Psoas muscle (tissue), 8 donors: ENCODE data around the gene PTPRCAP. TPM values are rescaled to one million over a fixed set of nuclear protein-coding genes. Genes with fewer than 3 reads are reported as not detected.
"Not testable (repeated sequence)": the region's sequence is repeated elsewhere in the genome, so short reads cannot be mapped to it uniquely, and the experiment has no call there.

Source experiments
- ATAC-seq, 4 donors: fragments of 200-7000 bp; cut with Tn5 transposase; one replicate each; pipeline ENCODE4 v1.9.1; 2020; ENCODE audit warnings: moderate library complexity in 3 of 4, mild to moderate bottlenecking in 2 of 4
- DNase-seq, 2 donors: peaks; one replicate each; pipeline ENCODE4 v3.0.0-alpha.2; 2020
- H3K27ac ChIP-seq: fragments of 200-600 bp; one replicate; pipeline ENCODE4 v1.8.0; 2022
- H3K27me3 ChIP-seq, 3 donors: fragments of 200-600 bp in 1 of 3; one replicate each; pipeline versions ENCODE4 v1.6.1 to v1.8.0; 2013 to 2022; ENCODE audit warnings: low read length in 2 of 3, mild to moderate bottlenecking in 2 of 3, moderate library complexity in 1 of 3; ENCODE audit not compliant: insufficient read depth in 3 of 3
- H3K36me3 ChIP-seq, 2 donors: fragments of 200-600 bp in 1 of 2; one replicate each; pipeline versions ENCODE4 v1.6.1 to v1.8.0; 2013 to 2022; ENCODE audit warnings: low read depth in 1 of 2, mild to moderate bottlenecking in 1 of 2, moderate library complexity in 1 of 2; ENCODE audit not compliant: insufficient read depth in 1 of 2
- H3K4me1 ChIP-seq: fragments of 200-600 bp; one replicate; pipeline ENCODE4 v1.8.0; 2022
- H3K4me3 ChIP-seq: fragments of 200-600 bp; one replicate; pipeline ENCODE4 v1.8.0; 2022; ENCODE audit warnings: mild to moderate bottlenecking
- H3K9me3 ChIP-seq: fragments of 200-600 bp; one replicate; pipeline ENCODE4 v1.8.0; 2022
- WGBS, 3 donors: extraction: QIAGEN DNeasy Blood & Tissue Kit; methylation state at CpG; one replicate each; pipeline versions ENCODE4 v1.1.6 to v1.1.7; 2013; 5-methylcytosine and 5-hydroxymethylcytosine counted together
- intact Hi-C, 2 donors: fragments of 100-400 bp; cut with DNase I; formaldehyde crosslinking; loops; one replicate each; pipeline versions ENCODE4 v1.11.0 to v1.14.2; 2022
- polyA plus RNA-seq, 3 donors: library from polyadenylated mRNA; stranded (reverse); fragments of 200-250 nt; gene quantifications; one replicate each; pipeline ENCODE4 v1.2.3, GENCODE V29; 2013
- total RNA-seq, 4 donors: library from RNA; stranded (reverse); fragmentation: NEBNext Ultra II Directional in 2 of 4; extraction: Animal tissue kit (Norgen Biotek cat#: 25700) in 2 of 4; gene quantifications; one replicate each; pipeline versions ENCODE4 v1.2.1 to v1.2.4, GENCODE V29; 2021 to 2023
- TF ChIP-seq, protein P1 (sequence below): fragments of 200-600 bp; IDR thresholded peaks from one replicate; pipeline ENCODE4 v1.8.0; 2022; ENCODE audit warnings: antibody characterized with exemption
- donor health status: healthy with polysubstance abuse.
- donor health status: DM: no; HTN: no; CAD: no; lungs with moderate emphysema.
- donor health status: Bipolar disorder and iron deficiency.
- donor health status: healthy.
- donor health status: DM: yes; HTN: yes; CAD: no.
- donor health status: DM: no; HTN: no; CAD: no.
- donor health status: DM: no; HTN: no; CAD: no.
- donor health status: DM: yes; HTN: yes; CAD: no.

The PTPRCAP gene
- total and polyA plus RNA-seq, 7 donors = 0.25 to 1.4 (median 1.0) TPM

DNA sequence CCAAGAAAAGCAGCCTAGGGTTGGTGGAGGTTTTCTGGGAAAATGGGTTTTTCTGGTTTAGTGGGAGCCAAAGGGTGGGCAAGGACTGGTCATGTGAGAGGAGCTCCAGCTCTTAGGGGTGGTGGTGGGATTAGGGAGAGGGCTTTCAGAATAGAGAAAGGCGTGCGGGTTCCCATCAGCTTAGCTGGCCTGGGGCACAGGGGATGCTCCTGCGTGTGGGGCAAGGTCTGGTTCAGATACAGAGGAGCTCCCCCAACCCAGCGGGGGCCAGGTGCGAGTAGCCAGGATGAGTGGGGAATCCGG is 30.9 kb upstream of the PTPRCAP start:
- Histone ChIP-seq H3K9me3 (no peaks in the 10 kb centered on the region), H3K36me3 (peaks cover 0 to 5% of the 10 kb centered on the region in 2 donors), H3K27ac (peak overlapping the region; percentile 85), H3K27me3 (no peaks in the 10 kb centered on the region), H3K4me3 (peak overlapping the region; percentile 98), H3K4me1 (peaks cover 20% of the 10 kb centered on the region)
- ATAC-seq (no peak), DNase-seq (no peak)
- WGBS, 3 donors = 2 to 3% (median 3%) methylated on average over 5 to 6 of the region's 6 CpGs
- intact Hi-C loops = loop anchor here (5.0 kb wide), 3 partner anchors 39 to 66 kb away; partner anchors contain the start of genes PPP1CA (in 2 of the 2), RPS6KB2 (in 2 of the 2), TBC1D10C (in 2 of the 2) and CDK2AP2 (in 1 of the 2)
- TF ChIP-seq, protein P1, sequence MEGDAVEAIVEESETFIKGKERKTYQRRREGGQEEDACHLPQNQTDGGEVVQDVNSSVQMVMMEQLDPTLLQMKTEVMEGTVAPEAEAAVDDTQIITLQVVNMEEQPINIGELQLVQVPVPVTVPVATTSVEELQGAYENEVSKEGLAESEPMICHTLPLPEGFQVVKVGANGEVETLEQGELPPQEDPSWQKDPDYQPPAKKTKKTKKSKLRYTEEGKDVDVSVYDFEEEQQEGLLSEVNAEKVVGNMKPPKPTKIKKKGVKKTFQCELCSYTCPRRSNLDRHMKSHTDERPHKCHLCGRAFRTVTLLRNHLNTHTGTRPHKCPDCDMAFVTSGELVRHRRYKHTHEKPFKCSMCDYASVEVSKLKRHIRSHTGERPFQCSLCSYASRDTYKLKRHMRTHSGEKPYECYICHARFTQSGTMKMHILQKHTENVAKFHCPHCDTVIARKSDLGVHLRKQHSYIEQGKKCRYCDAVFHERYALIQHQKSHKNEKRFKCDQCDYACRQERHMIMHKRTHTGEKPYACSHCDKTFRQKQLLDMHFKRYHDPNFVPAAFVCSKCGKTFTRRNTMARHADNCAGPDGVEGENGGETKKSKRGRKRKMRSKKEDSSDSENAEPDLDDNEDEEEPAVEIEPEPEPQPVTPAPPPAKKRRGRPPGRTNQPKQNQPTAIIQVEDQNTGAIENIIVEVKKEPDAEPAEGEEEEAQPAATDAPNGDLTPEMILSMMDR = no peak

DNA sequence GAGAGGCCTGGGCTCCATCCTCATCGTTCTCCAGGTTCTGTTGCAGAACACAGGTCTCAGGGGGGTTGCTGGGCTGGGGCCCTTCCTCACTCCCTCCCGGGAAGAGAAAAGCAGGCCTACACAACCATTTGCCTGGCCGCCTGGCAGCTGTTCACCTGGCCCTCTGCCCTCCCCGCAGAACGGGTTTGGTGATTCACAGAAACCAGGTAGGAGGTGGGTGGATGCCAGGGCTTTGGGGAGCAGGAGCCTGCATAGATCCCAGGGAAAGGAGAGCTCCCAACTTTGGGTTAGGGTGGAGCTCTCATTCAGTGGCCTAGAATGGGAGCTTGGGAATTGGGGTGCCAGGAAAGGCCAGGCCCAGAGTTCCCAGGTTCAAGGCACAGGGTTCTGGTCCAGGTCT is 30.6 kb upstream of the PTPRCAP start:
- H3K27ac ChIP-seq = peak overlapping the region; percentile 85
- no peak for ATAC-seq

DNA sequence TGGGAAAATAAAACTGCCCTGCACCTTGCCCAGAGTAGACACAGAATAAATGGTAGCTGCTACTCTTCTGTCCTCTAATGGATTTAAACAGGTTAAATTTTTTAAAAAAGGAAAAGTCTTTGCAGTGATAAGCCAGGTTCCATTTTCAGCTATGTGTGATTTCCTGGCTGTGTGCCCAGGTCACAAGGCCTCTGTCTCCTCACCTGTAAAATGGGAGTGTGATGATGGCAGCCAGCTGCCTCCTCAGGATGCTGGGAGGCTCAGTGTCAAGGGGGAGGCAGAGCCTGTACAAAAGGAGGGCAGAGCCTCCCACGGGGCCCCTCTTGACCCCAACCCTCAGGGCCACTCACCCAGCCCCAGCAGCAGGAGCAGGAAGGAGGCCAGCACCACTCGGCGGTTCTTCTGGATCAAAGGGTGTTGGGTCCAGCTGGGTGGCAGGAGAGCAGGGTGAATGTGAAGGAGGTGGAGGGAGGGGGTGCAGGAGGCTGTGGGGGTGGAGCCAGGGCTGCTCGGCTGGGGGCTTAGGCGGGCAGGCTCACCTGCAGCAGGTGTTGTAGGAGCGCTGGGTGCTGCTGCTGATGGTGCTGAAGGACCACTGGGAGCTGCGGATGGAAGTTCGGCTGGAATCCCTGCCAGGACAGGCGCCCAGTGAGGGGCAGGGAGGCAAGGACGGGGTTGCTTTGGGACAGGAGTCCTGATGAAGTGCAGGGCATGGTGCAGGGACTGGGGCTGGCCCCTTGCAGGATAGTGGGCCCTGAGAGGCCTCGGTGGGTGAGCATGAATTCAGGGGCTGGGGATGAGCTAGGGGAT is 29.7 kb upstream of the PTPRCAP start:
- TF ChIP-seq, protein P1 = no peak
- DNase-seq = no peak
- no peak for ATAC-seq
- 74 to 80% (median 77%) methylated on average over 10 to 11 of the region's 11 CpGs for WGBS, 3 donors
- Histone ChIP-seq H3K9me3 (no peaks in the 10 kb centered on the region), H3K27ac (no peak overlapping the region), H3K4me1 (peaks cover 20% of the 10 kb centered on the region), H3K36me3 (peaks cover 0 to 5% of the 10 kb centered on the region in 2 donors), H3K27me3 (no peaks in the 10 kb centered on the region), H3K4me3 (no peak overlapping the region)
- intact Hi-C loops = loop anchor here (5.0 kb wide), 3 partner anchors 40 to 65 kb away; partner anchors contain the start of genes PPP1CA (in 2 of the 2), RPS6KB2 (in 2 of the 2), TBC1D10C (in 2 of the 2) and CDK2AP2 (in 1 of the 2)

More for the DNA sequence above, 30.6 kb upstream of the PTPRCAP start:
- no peaks in the 10 kb centered on the region for H3K27me3 ChIP-seq
- peaks cover 0 to 5% of the 10 kb centered on the region in 2 donors for H3K36me3 ChIP-seq
- TF ChIP-seq, protein P1 = no peak
- peaks cover 20% of the 10 kb centered on the region for H3K4me1 ChIP-seq
- DNase-seq = no peak
- no peaks in the 10 kb centered on the region for H3K9me3 ChIP-seq
- 18 to 24% (median 23%) methylated on average over 5 of the region's 5 CpGs for WGBS, 3 donors
- intact Hi-C loops = loop anchor here (5.0 kb wide), 3 partner anchors 39 to 66 kb away; partner anchors contain the start of genes PPP1CA (in 2 of the 2), RPS6KB2 (in 2 of the 2), TBC1D10C (in 2 of the 2) and CDK2AP2 (in 1 of the 2)
- H3K4me3 ChIP-seq = peak overlapping the region; percentile 98

DNA sequence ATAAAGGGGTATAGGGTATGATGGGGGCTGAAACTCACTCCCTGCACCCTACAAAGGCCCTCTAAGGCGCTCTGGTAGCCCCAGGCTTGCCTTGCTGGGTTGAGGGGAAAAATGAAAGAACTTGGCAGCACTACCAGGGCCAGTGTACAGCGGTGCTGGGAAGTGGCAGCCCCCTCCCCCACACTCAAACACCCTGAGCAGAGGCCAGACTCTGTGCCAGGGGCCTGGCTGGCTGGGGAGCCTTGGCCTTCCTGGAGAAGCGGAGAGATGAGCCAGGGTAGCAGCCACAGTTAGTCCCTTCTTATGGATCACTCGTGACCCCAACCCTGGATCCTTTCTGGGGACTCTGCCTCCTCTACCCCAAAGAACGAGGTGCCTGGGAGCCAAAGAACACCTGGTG is 28.9 kb upstream of the PTPRCAP start:
- no peak for DNase-seq
- Histone ChIP-seq H3K9me3 (no peaks in the 10 kb centered on the region), H3K36me3 (peaks cover 0 to 5% of the 10 kb centered on the region in 2 donors), H3K27ac (no peak overlapping the region), H3K4me1 (peaks cover 28% of the 10 kb centered on the region), H3K27me3 (no peaks in the 10 kb centered on the region), H3K4me3 (no peak overlapping the region)
- no peak for ATAC-seq
- intact Hi-C loops = loop anchor here (5.0 kb wide), 3 partner anchors 39 to 64 kb away; partner anchors contain the start of genes PPP1CA (in 2 of the 2), RPS6KB2 (in 2 of the 2), TBC1D10C (in 2 of the 2) and CDK2AP2 (in 1 of the 2)
- 81 to 89% (median 85%) methylated on average over 5 of the region's 5 CpGs for WGBS, 3 donors
- TF ChIP-seq, protein P1 = no peak

DNA sequence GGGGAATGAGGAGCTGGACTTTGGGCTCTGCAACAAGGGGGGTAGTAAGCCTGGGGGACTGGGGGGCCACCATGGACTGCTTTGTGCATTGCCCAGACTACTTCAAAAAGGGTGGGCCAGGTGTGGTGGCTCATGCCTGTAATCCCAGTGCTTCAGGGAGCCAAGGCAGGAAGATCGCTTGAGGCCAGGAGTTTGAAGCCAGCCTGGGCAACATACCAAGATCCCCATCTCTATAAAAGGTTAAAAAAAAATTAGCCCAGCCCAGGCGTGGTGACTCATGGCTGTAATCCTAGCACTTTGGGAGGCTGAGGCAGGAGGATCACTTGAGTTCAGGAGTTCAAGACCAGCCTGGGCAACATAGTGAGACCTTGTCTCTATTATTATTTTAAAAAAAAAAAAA is 28.0 kb upstream of the PTPRCAP start:
- not testable (repeated sequence) for ATAC-seq, DNase-seq, H3K9me3 ChIP-seq, H3K4me3 ChIP-seq, H3K27me3 ChIP-seq, H3K36me3 ChIP-seq
- H3K27ac ChIP-seq = peak overlapping the region; percentile 73
- WGBS, 3 donors = 46 to 68% (median 47%) methylated on average over 2 of the region's 2 CpGs
- intact Hi-C loops = loop anchor here (5.0 kb wide), 3 partner anchors 38 to 63 kb away; partner anchors contain the start of genes PPP1CA (in 2 of the 2), RPS6KB2 (in 2 of the 2), TBC1D10C (in 2 of the 2) and CDK2AP2 (in 1 of the 2)
- peaks cover 30% of the 10 kb centered on the region for H3K4me1 ChIP-seq
